H1 (cell line): ENCODE results near the gene RPS6KB2. TPM values are rescaled to one million over a fixed set of nuclear protein-coding genes. Genes with fewer than 3 reads are reported as not detected.
A peak's percentile ranks its signal among the peaks of the same experiment; 100 is the strongest.

ENCODE experiments used
- CTCF ChIA-PET: fragments of 300-600 bp; sonication (Branson Sonifier 250); formaldehyde crosslinking; loops from one replicate; lab custom pipeline; 2021; ENCODE audit not compliant: partially characterized antibody; lab: Charles Lee
- POLR2A ChIA-PET: fragments of 300-600 bp; sonication (Branson Sonifier 250); formaldehyde crosslinking; loops from one replicate; lab custom pipeline; 2021; ENCODE audit warnings: inconsistent platforms; ENCODE audit not compliant: partially characterized antibody; lab: Charles Lee
- DNase-seq, 2 experiments: peaks; one replicate each; pipeline versions ENCODE4 v3.0.0 to v3.0.0-alpha.2; 2010 to 2022; ENCODE audit warnings: low spot score in 2 of 2, low read depth in 1 of 2, mixed read lengths in 1 of 2
- FAIRE-seq: peaks from 2 replicates; lab custom pipeline; 2011; peaks lifted over from hg19 to GRCh38; lab: Jason Lieb, UNC
- H2AFZ ChIP-seq: 2 replicates; pipeline ENCODE4 v1.8.1; 2012; ENCODE audit warnings: low read length, inconsistent platforms
- H2AK5ac ChIP-seq: 2 replicates; pipeline ENCODE4 v1.6.1; 2013; ENCODE audit warnings: low read depth, low read length
- H2BK120ac ChIP-seq: replicated peaks from 2 replicates; pipeline ENCODE3; 2013; ENCODE audit warnings: low read depth, low read length, inconsistent platforms
- H2BK12ac ChIP-seq: 2 replicates; pipeline ENCODE4 v1.6.1; 2013; ENCODE audit warnings: low read depth, low read length
- H2BK15ac ChIP-seq: 2 replicates; pipeline ENCODE4 v1.6.1; 2013; ENCODE audit warnings: low read length
- H2BK20ac ChIP-seq: 2 replicates; pipeline ENCODE4 v1.6.1; 2013; ENCODE audit warnings: low read length
- H2BK5ac ChIP-seq: 2 replicates; pipeline ENCODE4 v1.6.1; 2013; ENCODE audit warnings: low read depth, low read length
- H3K14ac ChIP-seq: 2 replicates; pipeline ENCODE4 v1.6.1; 2013; ENCODE audit warnings: inconsistent platforms; ENCODE audit not compliant: insufficient read length
- H3K18ac ChIP-seq: 2 replicates; pipeline ENCODE4 v1.6.1; 2013; ENCODE audit warnings: low read length; ENCODE audit errors: extremely low read depth
- H3K23ac ChIP-seq: 2 replicates; pipeline ENCODE4 v1.6.1; 2013; ENCODE audit warnings: inconsistent platforms; ENCODE audit not compliant: insufficient read length
- H3K23me2 ChIP-seq: 2 replicates; pipeline ENCODE4 v1.6.1; 2013; ENCODE audit warnings: low read depth, low read length
- H3K27ac ChIP-seq: 2 replicates; pipeline ENCODE4 v1.6.1; 2011; ENCODE audit warnings: low read depth, low read length, inconsistent platforms
- H3K27me3 ChIP-seq, 4 experiments: replicated peaks in 1 of 4; 1 replicate in 1 of 4; 2 replicates in 3 of 4; pipeline versions ENCODE4 v1.6.1 to v1.8.1; 2011 to 2013; ENCODE audit warnings: low read length in 3 of 4, mild to moderate bottlenecking in 3 of 4, inconsistent platforms in 2 of 4, mixed read lengths in 2 of 4, moderate library complexity in 1 of 4; ENCODE audit not compliant: control insufficient read depth in 3 of 4, insufficient read depth in 3 of 4; ENCODE audit errors: extremely low read depth in 1 of 4
- H3K36me3 ChIP-seq, 4 experiments: 2 replicates each; pipeline versions ENCODE4 v1.6.1 to v1.8.1; 2011 to 2013; ENCODE audit warnings: mild to moderate bottlenecking in 4 of 4, low read length in 3 of 4, moderate library complexity in 2 of 4, control low read depth in 1 of 4, inconsistent platforms in 1 of 4; ENCODE audit not compliant: insufficient read depth in 4 of 4, control insufficient read depth in 2 of 4
- H3K4ac ChIP-seq: replicated peaks from 2 replicates; pipeline ENCODE3; 2013; ENCODE audit warnings: low read length, low read depth, mixed read lengths, inconsistent platforms; ENCODE audit not compliant: insufficient read length
- H3K4me1 ChIP-seq, 4 experiments: replicated peaks in 1 of 4; 1 replicate in 1 of 4; 2 replicates in 3 of 4; pipeline versions ENCODE4 v1.6.1 to v1.8.1; 2011 to 2013; ENCODE audit warnings: low read length in 3 of 4, inconsistent platforms in 2 of 4, mixed read lengths in 1 of 4; ENCODE audit not compliant: insufficient read depth in 4 of 4, control insufficient read depth in 3 of 4
- H3K4me2 ChIP-seq, 2 experiments: 2 replicates each; pipeline versions ENCODE4 v1.6.1 to v1.8.1; 2011 to 2013; ENCODE audit warnings: low read depth in 2 of 2, low read length in 2 of 2, control low read depth in 1 of 2, inconsistent platforms in 1 of 2, mild to moderate bottlenecking in 1 of 2; ENCODE audit not compliant: insufficient read depth in 1 of 2
- H3K4me3 ChIP-seq, 4 experiments: fragments of 200-600, 300-600 bp in 1 of 4; sonication (generic), shearing (Covaris generic), sonication (Bioruptor Twin) in 1 of 4; 2 replicates each; pipeline versions ENCODE4 v1.5.1 to v1.8.1; 2011 to 2016; ENCODE audit warnings: low read length in 4 of 4, low read depth in 3 of 4, control low read depth in 2 of 4, inconsistent platforms in 2 of 4, mild to moderate bottlenecking in 2 of 4, mixed read lengths in 1 of 4, moderate library complexity in 1 of 4; ENCODE audit not compliant: insufficient read depth in 2 of 4; ENCODE audit errors: extremely low read depth in 1 of 4
- H3K56ac ChIP-seq: replicated peaks from 2 replicates; pipeline ENCODE3; 2013; ENCODE audit warnings: low read depth, mild to moderate bottlenecking, mixed read lengths, low read length, inconsistent platforms; ENCODE audit not compliant: insufficient read length
- H3K79me1 ChIP-seq: 2 replicates; pipeline ENCODE4 v1.6.1; 2013; ENCODE audit warnings: low read depth, low read length, control low read depth
- H3K79me2 ChIP-seq, 2 experiments: 2 replicates each; pipeline versions ENCODE4 v1.6.1 to v1.8.1; 2012 to 2013; ENCODE audit warnings: low read length in 2 of 2, mild to moderate bottlenecking in 2 of 2, inconsistent platforms in 1 of 2; ENCODE audit not compliant: insufficient read depth in 2 of 2, control insufficient read depth in 1 of 2
- H3K9ac ChIP-seq, 4 experiments: replicated peaks in 1 of 4; 1 replicate in 1 of 4; 2 replicates in 3 of 4; pipeline versions ENCODE4 v1.6.1 to v1.8.1; 2011 to 2013; ENCODE audit warnings: low read depth in 3 of 4, low read length in 3 of 4, control low read depth in 2 of 4, mild to moderate bottlenecking in 2 of 4, moderate library complexity in 2 of 4, inconsistent platforms in 1 of 4; ENCODE audit errors: extremely low read depth in 1 of 4
- H3K9me3 ChIP-seq, 2 experiments: 2 replicates each; pipeline versions ENCODE4 v1.6.1 to v1.8.1; 2012 to 2013; ENCODE audit warnings: mild to moderate bottlenecking in 2 of 2, moderate library complexity in 2 of 2, control low read depth in 1 of 2, inconsistent platforms in 1 of 2, low read depth in 1 of 2, low read length in 1 of 2, mixed read lengths in 1 of 2; ENCODE audit not compliant: insufficient read depth in 2 of 2
- H4K20me1 ChIP-seq, 2 experiments: replicated peaks in 1 of 2; 2 replicates each; pipeline versions ENCODE3 to v1.8.1; 2011 to 2013; ENCODE audit warnings: inconsistent platforms in 2 of 2, low read length in 2 of 2, mild to moderate bottlenecking in 1 of 2; ENCODE audit not compliant: insufficient read depth in 2 of 2, control insufficient read depth in 1 of 2
- H4K5ac ChIP-seq: 2 replicates; pipeline ENCODE4 v1.6.1; 2013; ENCODE audit warnings: low read length, low read depth, mixed read lengths, inconsistent platforms; ENCODE audit not compliant: insufficient read length
- H4K8ac ChIP-seq: 2 replicates; pipeline ENCODE4 v1.8.0; 2013; ENCODE audit warnings: mild to moderate bottlenecking, moderate library complexity, low read length, inconsistent platforms; ENCODE audit not compliant: insufficient read depth; ENCODE audit errors: extremely low read depth
- H4K91ac ChIP-seq: replicated peaks from 2 replicates; pipeline ENCODE3; 2013; ENCODE audit warnings: low read length, mixed read lengths, inconsistent platforms; ENCODE audit not compliant: insufficient read length
- EP300 ChIP-seq, 2 experiments: IDR thresholded peaks; 1 replicate in 1 of 2; 2 replicates in 1 of 2; pipeline ENCODE4 v1.6.1; 2011 to 2012; ENCODE audit warnings: low read depth in 2 of 2, low read length in 2 of 2, mild to moderate bottlenecking in 2 of 2, borderline replicate concordance in 1 of 2, inconsistent platforms in 1 of 2, moderate library complexity in 1 of 2
- KDM4A ChIP-seq: IDR thresholded peaks from one replicate; pipeline ENCODE4 v1.7.1; 2012; ENCODE audit warnings: low read depth, mild to moderate bottlenecking, moderate library complexity, low read length, inconsistent platforms; ENCODE audit not compliant: severe bottlenecking
- MAFK ChIP-seq: IDR thresholded peaks from 2 replicates; pipeline ENCODE4 v1.6.1; 2012; ENCODE audit warnings: low read depth, mild to moderate bottlenecking, improper control_type of control experiment, low read length
- SP1 ChIP-seq: IDR thresholded peaks from 2 replicates; pipeline ENCODE4 v1.6.1; 2011; ENCODE audit warnings: low read depth, low read length
- TAF1 ChIP-seq: IDR thresholded peaks from 2 replicates; pipeline ENCODE4 v1.6.1; 2011; ENCODE audit warnings: mild to moderate bottlenecking, low read depth, low read length
- WGBS, 2 experiments: shearing (Covaris generic) in 1 of 2; methylation state at CpG; one replicate each; pipeline versions ENCODE4 v1.1.6 to v1.1.7; 2013 to 2015; ENCODE audit warnings: low lambda C conversion rate in 2 of 2, mixed read lengths in 2 of 2, inconsistent platforms in 1 of 2, low coverage in 1 of 2, missing lambda C conversion rate in 1 of 2; ENCODE audit not compliant: insufficient replicate concordance in 2 of 2, insufficient coverage in 1 of 2, insufficient read length in 1 of 2; ENCODE audit errors: extremely low coverage in 1 of 2, missing lambda C conversion rate in 1 of 2; 5-methylcytosine and 5-hydroxymethylcytosine counted together
- polyA plus RNA-seq, 7 experiments: library from polyadenylated mRNA; depleted of rRNA in 3 of 7; stranded (reverse) in 5 of 7; unstranded in 2 of 7; fragments of >200 nt in 5 of 7; fragments of 200-250 nt in 2 of 7; gene quantifications; 1 replicate in 5 of 7; 2 replicates in 1 of 7; 4 replicates in 1 of 7; pipeline versions ENCODE4 v1.2.1 to v1.2.3, GENCODE V29; 2011 to 2013; ENCODE audit warnings: missing spikeins in 2 of 7, mixed read lengths in 2 of 7
- total RNA-seq: library from RNA; stranded (reverse); fragmentation: NEBNext Ultra II Directional; extraction: Animal tissue kit (Norgen Biotek cat#: 25700); gene quantifications from 2 replicates; pipeline ENCODE4 v1.2.1, GENCODE V29; 2021

RPS6KB2 gene
- total and polyA plus RNA-seq, 2 of the 8 experiments (the other 6 are each of a cell fraction or from before 2014, with no cell fraction given): 41.0 to 47.1 TPM

DNA sequence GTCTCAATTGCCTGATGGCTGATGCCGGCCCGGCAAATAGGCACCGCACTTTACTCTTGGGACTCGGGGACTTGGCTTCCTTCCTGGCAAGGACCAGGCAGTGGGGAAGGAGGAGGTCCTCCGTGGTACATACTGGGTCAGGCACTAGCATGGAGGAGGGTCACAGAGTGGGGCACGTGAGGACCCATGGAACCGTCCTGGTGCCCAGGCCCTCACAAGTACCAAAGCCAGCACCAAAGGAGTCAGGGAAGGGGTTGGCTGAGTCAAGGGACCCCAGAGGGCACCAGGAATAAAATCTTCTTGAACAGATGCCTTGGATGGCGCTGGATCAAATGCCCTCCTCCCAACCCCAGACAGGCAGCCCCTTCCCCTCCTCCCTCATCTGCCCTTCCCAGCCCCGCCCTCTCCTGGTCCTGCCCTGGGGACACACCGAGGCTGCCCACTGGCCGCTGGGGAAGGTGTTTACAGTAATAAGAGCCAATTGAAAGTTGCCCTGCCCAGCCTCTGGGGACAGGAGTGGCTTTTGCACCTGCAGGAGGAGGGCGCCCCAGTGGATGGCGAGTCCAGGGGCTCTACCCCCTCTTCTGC is 18.4 kb upstream of the RPS6KB2 start:
- peak overlapping the region; percentile 71 for H3K18ac ChIP-seq
- H3K4me2 ChIP-seq: peak overlapping the region; percentile 23 to 36; a peak in 2 of 4 replicates
- peak overlapping the region; percentile 60 for H3K4ac ChIP-seq
- no peak overlapping the region for H3K56ac ChIP-seq
- TF ChIP-seq SP1 (peak; percentile 25; the same call in 1 of the 2 replicates), EP300 (IDR thresholded peaks at IDR 0.05; ENCODE audit: borderline replicate concordance in 1 of 2, low read depth in 2 of 2, low read length in 2 of 2) (no peak), KDM4A (no peak), MAFK (no peak), TAF1 (0 out of 2 replicates have a peak, but pooled peaks have one; percentile 32)
- no peaks in the 10 kb centered on the region for H3K79me1 ChIP-seq
- WGBS, 2 experiments: 60% methylated on average over 10 of the region's 13 CpGs; no CpG with 5 or more reads in 1 of the 2 experiments
- no peaks in the 10 kb centered on the region for H3K79me2 ChIP-seq
- peaks cover 0 to 16% (median 5%) of the 10 kb centered on the region in 4 experiments; a peak in 4 of 7 replicates for H3K27me3 ChIP-seq
- H2BK20ac ChIP-seq: no peak overlapping the region
- no peak overlapping the region for H2BK120ac ChIP-seq
- no peak overlapping the region; the same call in 1 of the 2 replicates for H2AFZ ChIP-seq
- H2BK12ac ChIP-seq: peak overlapping the region; percentile 87; the same call in 1 of the 2 replicates
- H3K23me2 ChIP-seq: no peaks in the 10 kb centered on the region
- FAIRE-seq (no peak), DNase-seq (peak; percentile 56 to 80)
- H3K14ac ChIP-seq: no peak overlapping the region
- H2BK5ac ChIP-seq: peak overlapping the region; percentile 44; the same call in 1 of the 2 replicates
- peak overlapping the region; percentile 96 for H4K91ac ChIP-seq
- no peak overlapping the region for H3K23ac ChIP-seq
- H4K20me1 ChIP-seq: no peaks in the 10 kb centered on the region
- H2BK15ac ChIP-seq: peak overlapping the region; percentile 98; the same call in 1 of the 2 replicates
- ChIA-PET POLR2A (interaction anchor here (1.2 kb wide), 1 partner anchor 9 kb away, joined by 6 read pairs; no protein-coding TSS in a partner anchor), CTCF (no interaction called here)
- H4K5ac ChIP-seq: peak overlapping the region; percentile 69
- H3K9me3 ChIP-seq: no peaks in the 10 kb centered on the region
- H3K36me3 ChIP-seq: no peaks in the 10 kb centered on the region
- no peak overlapping the region for H3K9ac ChIP-seq
- H3K4me1 ChIP-seq: peaks cover 0 to 11% (median 7%) of the 10 kb centered on the region in 4 experiments; a peak in 5 of 7 replicates
- H3K4me3 ChIP-seq: no peak overlapping the region
- 0 out of 2 replicates have a peak overlapping the region, but pooled peaks have one; percentile 6 for H2AK5ac ChIP-seq
- H4K8ac ChIP-seq: peak overlapping the region; percentile 73
- H3K27ac ChIP-seq: no peak overlapping the region
